NB4 (cell line): Measurements from ENCODE around the gene PIGBOS1.

Experiments
- POLR2A ChIP-seq: IDR thresholded peaks from 2 replicates; pipeline ENCODE4 v1.6.1; 2011; ENCODE audit warnings: mild to moderate bottlenecking; ENCODE audit not compliant: insufficient read length; ENCODE audit errors: extremely low read depth
- TF ChIP-seq, protein P1 (sequence below): IDR thresholded peaks from 2 replicates; pipeline ENCODE4 v1.6.1; 2011; ENCODE audit warnings: low read depth, low read length

- no peak for TF ChIP-seq POLR2A
- TF ChIP-seq, protein P1, sequence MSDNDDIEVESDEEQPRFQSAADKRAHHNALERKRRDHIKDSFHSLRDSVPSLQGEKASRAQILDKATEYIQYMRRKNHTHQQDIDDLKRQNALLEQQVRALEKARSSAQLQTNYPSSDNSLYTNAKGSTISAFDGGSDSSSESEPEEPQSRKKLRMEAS = no peak
Measured at GRCh38 chr15:55343168-55343567, 24.2 kb upstream of the PIGBOS1 start.
